Tibial nerve (tissue), 4 donors: Measurements from ENCODE around the gene ERGIC2. TPM values are rescaled to one million over a fixed set of nuclear protein-coding genes. Genes with fewer than 3 reads are reported as not detected.
"Not testable (repeated sequence)": the region's sequence is repeated elsewhere in the genome, so short reads cannot be mapped to it uniquely, and the experiment has no call there.

Source experiments
- DNase-seq, 2 donors: peaks; one replicate each; pipeline ENCODE4 v3.0.0-alpha.2; 2019; ENCODE audit warnings: low spot score in 2 of 2
- H3K27ac ChIP-seq, 4 donors: fragments of 200-600 bp; sonication (generic) in 3 of 4; one replicate each; pipeline ENCODE4 v1.5.1; 2017 to 2019; ENCODE audit warnings: mild to moderate bottlenecking in 1 of 4
- H3K27me3 ChIP-seq, 2 donors: fragments of 200-600 bp; sonication (generic) in 1 of 2; one replicate each; pipeline versions ENCODE4 v1.5.1 to v1.6.0; 2017 to 2019
- H3K36me3 ChIP-seq, 3 donors: fragments of 200-600 bp; sonication (generic); one replicate each; pipeline ENCODE4 v1.5.1; 2018 to 2019
- H3K4me1 ChIP-seq, 4 donors: fragments of 200-600 bp; sonication (generic) in 3 of 4; one replicate each; pipeline ENCODE4 v1.5.1; 2017 to 2019
- H3K4me3 ChIP-seq, 4 donors: fragments of 200-600 bp; sonication (generic) in 3 of 4; one replicate each; pipeline ENCODE4 v1.5.1; 2017 to 2019; ENCODE audit warnings: mild to moderate bottlenecking in 1 of 4, moderate library complexity in 1 of 4
- H3K9me3 ChIP-seq, 4 donors: fragments of 200-600 bp; sonication (generic) in 3 of 4; one replicate each; pipeline ENCODE4 v1.5.1; 2017 to 2019
- EP300 ChIP-seq, 2 donors: sonication (generic); formaldehyde crosslinking; IDR thresholded peaks; one replicate each; pipeline ENCODE4 v1.6.1; 2017; ENCODE audit warnings: antibody characterized with exemption in 2 of 2, mild to moderate bottlenecking in 1 of 2
- POLR2A ChIP-seq, 2 donors: fragments of 450-650 bp; IDR thresholded peaks; one replicate each; pipeline ENCODE4 v1.6.1; 2017; ENCODE audit warnings: antibody characterized with exemption in 2 of 2, mild to moderate bottlenecking in 2 of 2, moderate library complexity in 2 of 2
- WGBS, 2 donors: methylation state at CpG; one replicate each; pipeline ENCODE4 v1.1.5; 2018; 5-methylcytosine and 5-hydroxymethylcytosine counted together
- total RNA-seq, 4 donors: library from RNA; depleted of rRNA; stranded (reverse); fragments of >200 nt; gene quantifications; one replicate each; pipeline ENCODE4 v1.1.0, GENCODE V29; 2016
- TF ChIP-seq, protein P1 (sequence below), 5 experiments: fragments of 200-600 bp in 3 of 5; fragments of 450-650 bp in 2 of 5; sonication (generic) in 3 of 5; IDR thresholded peaks; one replicate each; pipeline ENCODE4 v1.5.1; 2016 to 2019; ENCODE audit warnings: antibody characterized with exemption in 5 of 5, mild to moderate bottlenecking in 3 of 5, moderate library complexity in 2 of 5

The ERGIC2 gene
- total RNA-seq, 4 donors from 2014 or later, result 20.7 to 41.1 (median 28.7) TPM

DNA sequence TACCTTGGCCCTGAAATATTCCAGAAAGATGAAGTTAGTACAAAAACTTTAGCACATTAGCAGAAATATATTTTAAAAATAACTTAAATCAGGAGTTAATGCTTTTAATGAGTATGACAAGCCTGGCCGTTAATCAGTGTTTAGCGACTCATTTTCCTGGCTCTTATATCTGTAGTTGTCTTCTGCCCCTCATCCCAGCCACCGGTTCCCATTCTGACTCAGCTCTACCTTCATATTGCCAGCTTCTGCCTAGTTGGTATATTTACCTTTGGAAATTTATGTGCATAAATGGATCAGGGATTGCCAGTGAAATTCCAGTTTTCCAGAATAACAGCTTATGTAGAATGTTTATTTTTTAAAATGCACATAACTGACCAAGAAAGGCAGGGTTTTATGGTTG, 79.9 kb downstream of the ERGIC2 start:
- DNase-seq, result no peak
- Histone ChIP-seq H3K4me1 (no peaks in the 10 kb centered on the region), H3K4me3 (no peak overlapping the region), H3K9me3 (no peaks in the 10 kb centered on the region), H3K36me3 (no peaks in the 10 kb centered on the region), H3K27me3 (no peaks in the 10 kb centered on the region), H3K27ac (no peak overlapping the region)
- WGBS, 2 donors, result 92 to 97% methylated on average over 3 of the region's 3 CpGs
- TF ChIP-seq, protein P1, sequence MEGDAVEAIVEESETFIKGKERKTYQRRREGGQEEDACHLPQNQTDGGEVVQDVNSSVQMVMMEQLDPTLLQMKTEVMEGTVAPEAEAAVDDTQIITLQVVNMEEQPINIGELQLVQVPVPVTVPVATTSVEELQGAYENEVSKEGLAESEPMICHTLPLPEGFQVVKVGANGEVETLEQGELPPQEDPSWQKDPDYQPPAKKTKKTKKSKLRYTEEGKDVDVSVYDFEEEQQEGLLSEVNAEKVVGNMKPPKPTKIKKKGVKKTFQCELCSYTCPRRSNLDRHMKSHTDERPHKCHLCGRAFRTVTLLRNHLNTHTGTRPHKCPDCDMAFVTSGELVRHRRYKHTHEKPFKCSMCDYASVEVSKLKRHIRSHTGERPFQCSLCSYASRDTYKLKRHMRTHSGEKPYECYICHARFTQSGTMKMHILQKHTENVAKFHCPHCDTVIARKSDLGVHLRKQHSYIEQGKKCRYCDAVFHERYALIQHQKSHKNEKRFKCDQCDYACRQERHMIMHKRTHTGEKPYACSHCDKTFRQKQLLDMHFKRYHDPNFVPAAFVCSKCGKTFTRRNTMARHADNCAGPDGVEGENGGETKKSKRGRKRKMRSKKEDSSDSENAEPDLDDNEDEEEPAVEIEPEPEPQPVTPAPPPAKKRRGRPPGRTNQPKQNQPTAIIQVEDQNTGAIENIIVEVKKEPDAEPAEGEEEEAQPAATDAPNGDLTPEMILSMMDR (IDR thresholded peaks at IDR 0.05), result no peak
- TF ChIP-seq POLR2A (IDR thresholded peaks at IDR 0.05) (no peak), EP300 (IDR thresholded peaks at IDR 0.05) (no peak)

DNA sequence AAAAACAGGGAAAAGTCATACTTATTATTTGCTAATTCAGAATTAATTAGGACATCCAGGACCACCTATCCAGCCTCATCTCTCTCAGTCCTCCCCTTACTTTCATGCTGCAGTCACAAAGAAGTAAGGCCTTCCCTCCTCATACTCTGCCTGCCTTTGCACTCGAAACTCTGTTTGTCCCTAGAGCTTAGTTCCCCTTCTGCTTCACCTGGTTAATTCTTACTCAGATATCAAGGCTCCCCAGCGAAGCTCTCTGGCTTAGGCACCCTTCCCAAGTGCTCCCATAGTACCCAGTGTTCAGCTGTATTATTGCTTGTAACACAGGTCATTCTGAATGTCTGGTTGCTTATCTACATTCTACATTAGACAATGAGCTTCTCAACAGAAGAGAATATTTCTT, 81.3 kb downstream of the ERGIC2 start:
- no peaks in the 10 kb centered on the region for H3K4me1 ChIP-seq
- 61 to 88% methylated on average over 2 of the region's 2 CpGs for WGBS, 2 donors

DNA sequence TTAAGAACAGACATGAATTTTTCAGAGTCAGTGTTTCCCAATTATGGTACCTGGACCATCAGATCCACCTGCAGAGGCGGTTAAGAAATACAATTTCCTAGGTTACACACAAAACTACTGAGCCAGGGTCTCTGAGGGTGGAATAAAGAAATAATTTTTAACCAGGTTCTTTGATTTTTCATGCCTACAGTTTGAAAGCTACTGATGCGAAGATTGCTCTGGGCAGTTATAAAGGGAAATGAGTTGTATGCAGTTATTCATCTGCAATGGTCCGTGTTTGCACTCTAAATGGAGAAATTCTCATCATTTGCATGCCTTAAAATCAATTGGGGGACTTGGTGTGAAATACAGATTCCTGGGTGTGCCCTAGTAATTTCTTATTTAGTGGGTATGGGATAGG, 89.7 kb downstream of the ERGIC2 start:
- Histone ChIP-seq H3K9me3 (peaks cover 0 to 4% (median 0%) of the 10 kb centered on the region in 4 donors), H3K4me1 (no peaks in the 10 kb centered on the region), H3K27me3 (no peaks in the 10 kb centered on the region), H3K27ac (no peak overlapping the region), H3K36me3 (peaks cover 0 to 8% (median 0%) of the 10 kb centered on the region in 3 donors), H3K4me3 (no peak overlapping the region)
- TF ChIP-seq EP300 (IDR thresholded peaks at IDR 0.05) (no peak), POLR2A (IDR thresholded peaks at IDR 0.05) (no peak)
- TF ChIP-seq, protein P1 (IDR thresholded peaks at IDR 0.05), result no peak
- WGBS, 2 donors, result 96% methylated on average over 3 of the region's 3 CpGs
- no peak for DNase-seq

More for the DNA sequence above, 81.3 kb downstream of the ERGIC2 start:
- Histone ChIP-seq H3K36me3 (no peaks in the 10 kb centered on the region), H3K27ac (no peak overlapping the region), H3K27me3 (no peaks in the 10 kb centered on the region), H3K4me3 (no peak overlapping the region), H3K9me3 (no peaks in the 10 kb centered on the region)
- no peak for TF ChIP-seq POLR2A (IDR thresholded peaks at IDR 0.05)
- no peak for TF ChIP-seq EP300 (IDR thresholded peaks at IDR 0.05)
- TF ChIP-seq, protein P1 (IDR thresholded peaks at IDR 0.05), result no peak
- DNase-seq, result no peak

DNA sequence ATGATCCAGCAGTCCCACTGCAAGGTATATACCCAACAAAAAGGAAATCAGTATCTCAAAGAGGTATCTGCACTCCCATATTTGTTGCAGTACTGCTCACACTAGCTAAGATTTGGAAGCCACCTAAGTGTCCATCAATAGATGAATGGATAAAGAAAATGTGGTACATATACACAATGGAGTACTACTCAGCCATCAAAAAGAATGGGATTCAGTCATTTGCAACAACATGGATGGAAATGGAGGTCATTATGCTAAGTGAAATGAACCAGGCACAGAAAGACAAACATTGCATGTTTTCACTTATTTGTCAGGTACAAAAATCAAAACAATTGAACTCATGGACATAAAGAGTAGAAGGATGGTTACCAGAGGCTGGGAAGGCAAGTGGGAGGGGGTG, 90.5 kb downstream of the ERGIC2 start:
- DNase-seq, H3K27ac ChIP-seq, H3K4me3 ChIP-seq, H3K4me1 ChIP-seq, H3K9me3 ChIP-seq, H3K27me3 ChIP-seq, H3K36me3 ChIP-seq: not testable (repeated sequence)

DNA sequence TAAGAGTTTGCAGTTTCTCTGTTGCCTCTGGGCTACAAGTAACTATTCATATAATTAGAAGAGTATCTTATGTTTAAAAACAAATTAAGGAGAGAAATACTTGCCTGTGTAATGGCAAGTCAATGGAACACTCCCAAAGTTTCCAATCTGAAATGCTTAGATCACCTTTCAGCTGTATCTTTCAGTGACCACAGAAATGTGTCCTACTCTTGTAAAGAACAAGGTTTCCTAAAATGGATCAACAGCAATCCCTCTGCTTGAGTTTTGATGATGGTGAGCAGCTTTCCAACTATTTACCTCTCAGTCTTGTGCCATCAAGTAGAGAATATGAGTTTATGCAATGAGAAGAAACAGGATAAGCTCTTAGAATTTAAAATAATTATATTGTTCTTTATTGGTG, 92.9 kb downstream of the ERGIC2 start:
- Histone ChIP-seq H3K27ac (no peak overlapping the region), H3K9me3 (peaks cover 0 to 4% (median 0%) of the 10 kb centered on the region in 4 donors), H3K4me1 (no peaks in the 10 kb centered on the region), H3K4me3 (no peak overlapping the region), H3K27me3 (no peaks in the 10 kb centered on the region), H3K36me3 (peaks cover 0 to 8% (median 0%) of the 10 kb centered on the region in 3 donors)
- TF ChIP-seq, protein P1 (IDR thresholded peaks at IDR 0.05), result no peak
- TF ChIP-seq EP300 (IDR thresholded peaks at IDR 0.05) (no peak), POLR2A (IDR thresholded peaks at IDR 0.05) (no peak)
- DNase-seq, result no peak

DNA sequence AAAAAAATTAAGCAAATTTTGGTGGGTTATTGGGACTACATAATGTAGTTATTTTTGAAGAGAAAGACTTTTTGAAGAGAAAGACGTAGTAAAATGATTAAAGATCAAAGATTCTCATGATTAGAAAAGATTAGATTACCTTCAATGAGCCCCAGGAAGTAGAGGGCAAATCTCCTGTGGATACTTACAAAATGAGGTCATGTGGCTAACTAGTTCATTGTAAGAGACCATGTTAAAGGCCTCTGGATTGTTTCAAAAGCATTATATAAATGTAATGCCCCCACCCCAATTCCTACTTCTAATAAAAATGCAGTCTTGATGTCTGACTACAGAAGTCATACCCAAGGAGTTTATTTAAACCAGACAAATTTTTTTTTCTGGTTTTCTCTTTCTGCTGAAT, 93.3 kb downstream of the ERGIC2 start:
- WGBS, 2 donors, result 67 to 74% methylated on average over 1 of the region's 1 CpG
- Histone ChIP-seq H3K4me3 (no peak overlapping the region), H3K27me3 (no peaks in the 10 kb centered on the region), H3K4me1 (no peaks in the 10 kb centered on the region), H3K36me3 (peaks cover 0 to 8% (median 0%) of the 10 kb centered on the region in 3 donors), H3K27ac (no peak overlapping the region), H3K9me3 (peaks cover 0 to 4% (median 0%) of the 10 kb centered on the region in 4 donors)
- TF ChIP-seq POLR2A (IDR thresholded peaks at IDR 0.05), result no peak
- TF ChIP-seq, protein P1 (IDR thresholded peaks at IDR 0.05), result no peak
- TF ChIP-seq EP300 (IDR thresholded peaks at IDR 0.05), result no peak
- no peak for DNase-seq
